H54 (cell line): ENCODE measurements around the gene CLBA1.

Source experiments
- DNase-seq: peaks from one replicate; pipeline ENCODE4 v3.0.0; 2011; ENCODE audit warnings: low spot score, mixed read lengths; ENCODE audit not compliant: insufficient read length
- FAIRE-seq: peaks from 3 replicates; lab custom pipeline; 2011; peaks lifted over from hg19 to GRCh38; lab: Jason Lieb, UNC
- POLR2A ChIP-seq: IDR thresholded peaks from 2 replicates; pipeline ENCODE4 v1.6.1; 2011; ENCODE audit warnings: low read depth, mild to moderate bottlenecking, low read length

CLBA1 gene

GRCh38 chr14:104979758-104980610, 5.6 kb upstream of the CLBA1 start:
- DNase-seq (peak; percentile 80), FAIRE-seq (peak; percentile 65)
- TF ChIP-seq POLR2A = no peak

DNA sequence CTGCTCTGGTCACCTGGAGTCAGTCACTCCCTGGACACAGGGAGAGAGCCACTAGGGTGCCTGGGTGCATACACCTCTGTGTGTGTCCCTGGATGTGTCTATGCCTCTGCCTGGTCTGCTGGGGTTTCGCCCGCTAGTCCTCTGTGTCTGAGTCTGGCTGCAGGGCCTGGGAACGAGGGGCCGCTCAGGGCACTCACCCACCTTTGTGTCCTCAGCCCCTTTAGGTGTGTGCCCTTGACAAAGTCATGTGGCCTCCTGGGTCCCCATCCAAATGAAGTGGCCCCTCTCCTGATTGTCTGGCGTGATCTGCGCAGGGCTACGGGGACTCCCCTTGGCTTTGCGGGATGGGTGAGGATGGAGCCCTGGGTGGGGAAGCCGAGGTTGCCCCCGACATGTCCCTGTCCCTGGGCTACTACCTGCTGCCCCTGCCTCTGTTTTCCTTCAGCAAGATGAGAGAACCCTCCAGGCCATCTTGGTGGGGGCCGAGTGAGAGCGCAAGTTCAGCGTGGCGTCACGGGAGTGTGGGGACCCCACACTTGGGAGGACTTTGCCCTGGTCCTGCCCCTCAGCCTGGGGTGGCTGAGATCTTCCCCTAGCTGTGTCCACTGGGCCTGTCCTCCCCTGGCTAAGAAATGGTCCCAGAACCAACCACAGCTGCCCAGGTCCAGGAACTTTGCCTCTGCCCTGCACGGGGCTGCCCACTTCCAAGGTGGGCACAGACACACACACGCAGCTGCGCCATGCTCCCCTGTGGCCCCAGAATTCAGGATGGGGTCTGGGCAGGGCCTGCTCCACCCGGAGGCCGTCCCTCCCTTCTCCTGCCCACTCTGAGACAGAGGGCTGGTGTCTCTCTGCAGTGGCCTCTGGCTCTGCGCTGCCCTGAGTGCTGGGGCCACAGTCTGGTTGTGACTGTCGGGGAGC, 4.7 kb upstream of the CLBA1 start:
- FAIRE-seq (no peak), DNase-seq (no peak)
- no peak for TF ChIP-seq POLR2A

- no peak for FAIRE-seq
- DNase-seq = no peak
- no peak for TF ChIP-seq POLR2A
These were observed 3.7 kb upstream of the CLBA1 start for GRCh38 chr14:104981699-104982541.

DNA sequence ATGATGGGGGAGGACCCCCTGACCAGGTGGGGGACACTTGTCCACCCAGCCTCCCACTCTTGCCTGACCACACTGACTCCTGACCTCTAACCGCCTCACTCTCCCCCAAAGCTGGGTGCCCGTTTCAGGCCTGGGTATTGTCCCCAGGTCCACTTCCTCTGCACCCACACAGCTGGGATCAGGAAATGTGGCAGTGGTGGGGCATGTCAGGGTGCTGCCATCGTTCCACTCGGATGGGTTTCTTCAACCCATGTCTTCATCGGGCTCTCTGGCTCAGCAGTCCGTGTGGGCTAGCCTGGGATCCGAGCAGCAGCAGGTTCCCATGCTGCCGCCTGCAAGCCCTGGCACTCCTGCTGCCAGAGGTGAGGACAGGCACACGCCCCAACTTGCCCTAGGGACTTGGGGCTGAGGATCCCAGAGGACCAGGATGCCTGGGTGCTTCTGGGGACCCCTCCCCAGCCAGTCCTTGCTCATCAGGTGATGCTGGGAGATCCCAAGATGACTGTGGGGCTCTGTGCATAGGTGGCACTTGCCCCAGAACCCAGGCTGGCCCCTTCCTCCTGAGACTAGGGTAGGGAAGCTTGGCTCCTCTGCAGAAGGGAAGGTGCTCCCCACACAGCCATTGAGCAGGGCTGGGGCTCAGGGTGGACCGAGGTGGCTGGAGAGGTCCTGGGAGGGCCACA, 2.9 kb upstream of the CLBA1 start:
- TF ChIP-seq POLR2A = no peak
- DNase-seq = no peak
- no peak for FAIRE-seq

DNA sequence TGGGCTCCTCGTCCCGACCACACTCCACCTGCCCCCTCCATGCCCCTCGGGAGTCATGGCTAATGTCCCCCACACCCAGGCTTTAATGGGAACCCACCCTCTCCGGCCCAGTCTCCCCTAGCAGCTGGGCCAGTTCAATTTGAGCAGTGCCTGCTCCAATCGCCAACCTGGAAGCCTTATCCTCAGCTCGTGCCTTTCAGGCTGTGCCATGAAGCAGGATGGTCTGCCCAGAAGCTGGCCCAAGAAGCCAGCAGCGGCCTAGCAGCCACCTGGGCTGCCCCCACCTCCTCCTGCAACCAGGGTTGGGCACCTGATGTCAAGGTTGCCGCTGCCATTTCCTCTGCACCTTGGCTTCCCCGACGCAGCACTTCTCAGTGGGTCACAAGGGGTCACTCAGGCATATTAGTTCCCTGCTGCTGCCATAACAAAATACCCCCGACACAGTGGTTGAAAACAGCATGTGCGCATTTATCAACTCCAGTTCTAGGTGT, 2.3 kb upstream of the CLBA1 start:
- DNase-seq (no peak), FAIRE-seq (no peak)
- no peak for TF ChIP-seq POLR2A

DNA sequence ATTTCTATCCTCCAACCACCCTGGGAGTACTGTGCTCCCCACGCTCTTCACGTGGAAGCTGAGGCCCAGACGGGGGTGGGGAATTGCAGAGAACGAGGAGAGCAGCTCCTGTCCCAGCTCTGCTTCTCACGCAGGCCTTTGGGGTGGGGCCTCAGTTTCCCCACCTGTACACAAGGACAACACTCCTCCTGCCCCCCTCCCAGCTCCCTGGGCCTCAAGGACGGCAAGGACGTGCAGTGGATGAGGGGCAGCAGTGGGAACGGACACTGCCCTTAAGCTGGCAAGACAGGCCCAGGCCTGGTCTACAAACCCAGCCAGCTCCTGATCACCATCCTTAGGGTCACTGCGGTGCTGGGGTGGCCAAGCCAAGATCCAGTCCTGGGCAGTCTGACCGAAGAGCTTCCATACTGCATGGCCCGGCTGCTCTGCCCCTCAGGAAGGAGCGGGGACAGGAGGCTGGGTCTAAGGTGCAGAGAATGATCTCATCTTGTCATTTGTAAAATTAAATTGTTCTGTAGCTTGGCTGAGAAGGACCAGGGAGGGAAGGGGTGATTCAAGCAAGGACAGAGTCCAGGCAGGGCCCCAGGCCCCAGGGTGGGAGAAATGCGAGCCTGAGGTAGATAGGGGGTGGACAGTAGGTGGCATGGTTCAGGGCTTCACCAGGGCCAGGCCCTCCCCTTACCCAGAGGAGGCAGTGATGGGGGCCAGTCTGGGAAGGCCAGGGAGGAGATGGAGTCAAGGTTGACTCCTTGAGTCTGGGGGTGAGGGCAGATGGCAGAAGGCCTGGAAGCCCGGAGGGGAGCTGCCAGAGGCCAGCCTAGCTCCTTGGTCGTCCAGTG, 1.3 kb upstream of the CLBA1 start:
- FAIRE-seq = no peak
- no peak for DNase-seq
- no peak for TF ChIP-seq POLR2A

DNA sequence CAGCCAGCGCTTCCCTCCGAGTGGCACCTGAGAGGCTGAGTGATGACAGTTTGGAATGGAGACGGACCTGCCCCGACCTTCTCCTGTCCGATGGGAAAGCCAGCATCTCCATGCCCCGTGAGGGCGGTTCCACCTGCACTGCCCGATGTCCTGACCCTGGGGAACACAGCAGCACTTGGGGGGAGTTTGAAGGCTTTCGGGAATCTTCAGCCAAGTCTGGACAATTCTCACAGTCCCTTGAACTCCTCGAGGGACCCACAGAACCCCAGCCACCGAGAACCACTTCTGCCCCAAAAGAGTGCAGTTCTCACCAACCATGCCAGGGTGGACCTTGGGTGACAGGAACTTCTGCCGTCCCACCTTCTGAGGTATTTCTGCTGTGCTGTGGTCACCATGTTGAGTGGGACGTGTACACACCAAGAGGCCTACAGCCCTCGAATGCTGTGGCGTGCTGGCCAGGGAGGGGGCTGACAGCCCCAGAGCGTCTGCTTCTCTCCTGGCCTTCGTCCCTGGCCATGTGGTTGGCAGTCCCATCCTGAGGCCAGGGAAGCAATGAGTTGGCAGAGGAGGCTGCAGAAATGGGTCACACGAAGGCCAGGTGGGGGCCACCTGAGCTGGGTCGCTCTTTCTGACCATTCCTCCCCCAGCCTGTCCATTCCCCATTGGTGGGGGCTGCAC, 1.0 kb downstream of the CLBA1 start:
- DNase-seq (no peak), FAIRE-seq (no peak)
- no peak for TF ChIP-seq POLR2A

DNA sequence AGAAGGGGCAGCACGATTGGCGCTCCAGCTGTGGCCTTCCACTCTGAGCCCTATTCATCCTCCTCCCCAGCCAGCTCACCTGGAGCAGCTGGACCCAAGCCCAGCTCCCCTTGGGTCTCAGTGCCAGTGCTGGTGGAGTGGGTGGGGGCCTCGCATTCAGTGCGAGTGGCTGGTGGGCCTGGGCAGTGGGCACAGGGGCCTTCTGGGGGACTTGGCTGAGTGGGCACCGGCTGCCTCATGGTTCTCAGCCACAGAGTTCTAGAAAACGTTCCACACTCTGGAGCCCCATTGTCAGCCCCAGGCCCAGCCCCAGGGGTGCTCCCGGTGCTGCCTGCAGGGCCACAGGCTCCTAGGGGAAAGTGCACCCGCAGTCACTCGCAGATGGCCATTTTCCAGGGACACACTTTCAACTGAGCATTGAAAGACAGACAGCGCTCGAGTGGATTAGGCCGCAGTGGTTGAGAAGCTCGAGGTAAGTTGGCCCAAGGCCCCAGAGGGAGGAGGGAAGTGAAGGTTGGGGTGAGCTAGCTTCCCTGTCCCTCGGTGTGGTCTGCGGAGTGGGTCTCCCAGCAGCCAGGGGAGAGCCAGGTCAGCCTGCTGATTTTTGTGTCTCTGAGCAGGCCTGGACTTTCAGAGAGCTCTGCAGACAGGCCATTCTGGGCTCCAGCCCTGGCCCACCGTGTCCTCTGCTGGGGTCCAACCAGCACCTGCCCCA, 3.8 kb downstream of the CLBA1 start:
- DNase-seq = no peak
- FAIRE-seq = no peak
- no peak for TF ChIP-seq POLR2A

DNA sequence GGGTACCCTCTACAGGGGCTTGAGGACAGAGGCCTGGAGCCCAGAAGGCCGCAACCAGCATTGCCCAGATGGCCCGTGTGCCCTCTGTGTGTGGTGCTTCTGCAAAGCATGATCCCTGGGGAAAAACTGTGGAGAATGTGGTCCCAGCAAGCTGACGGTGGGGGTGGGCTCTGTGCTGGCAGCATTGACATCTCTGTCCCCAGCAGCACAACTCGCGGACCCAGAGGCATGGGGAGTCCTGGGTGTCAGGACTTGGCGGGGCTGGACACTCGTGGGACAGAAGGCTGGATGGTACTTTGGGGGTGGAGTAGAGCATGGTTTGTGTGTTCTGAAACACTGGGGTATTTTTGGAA, 4.3 kb downstream of the CLBA1 start:
- no peak for TF ChIP-seq POLR2A
- DNase-seq (no peak), FAIRE-seq (no peak)

DNA sequence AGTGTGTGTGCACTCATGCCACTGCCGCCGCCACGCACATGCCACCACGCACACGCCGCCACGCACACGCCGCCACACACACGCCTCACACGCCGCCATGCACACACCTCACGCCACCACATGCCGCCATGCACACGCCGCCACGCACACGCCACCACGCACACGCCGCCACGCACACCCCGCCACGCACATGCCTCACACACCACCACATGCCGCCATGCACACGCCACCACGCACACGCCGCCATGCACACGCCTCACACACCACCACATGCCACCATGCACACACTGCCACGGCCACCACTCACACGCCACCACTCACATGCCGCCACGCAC, 6.3 kb downstream of the CLBA1 start:
- TF ChIP-seq POLR2A = no peak
- FAIRE-seq = no peak
- DNase-seq = no peak

- DNase-seq (no peak), FAIRE-seq (no peak)
- no peak for TF ChIP-seq POLR2A
These were observed 6.9 kb downstream of the CLBA1 start for GRCh38 chr14:104992501-104992900.
